Mesendoderm (in vitro differentiated cells): Measurements from ENCODE around the gene HES5.

Experiments
- DNase-seq: peaks from one replicate; pipeline ENCODE4 v3.0.0; 2013
- H2AK5ac ChIP-seq: 2 replicates; pipeline ENCODE4 v1.6.1; 2013; ENCODE audit warnings: low read length, inconsistent platforms
- H2BK120ac ChIP-seq: 2 replicates; pipeline ENCODE4 v1.6.1; 2013; ENCODE audit warnings: low read depth, mild to moderate bottlenecking, low read length, moderate library complexity, mixed read lengths
- H2BK15ac ChIP-seq: replicated peaks from 2 replicates; pipeline ENCODE4 v1.6.1; 2013; ENCODE audit warnings: low read depth, mild to moderate bottlenecking, moderate library complexity
- H2BK5ac ChIP-seq: 2 replicates; pipeline ENCODE4 v1.6.1; 2013; ENCODE audit warnings: low read length, inconsistent platforms
- H3K18ac ChIP-seq: 2 replicates; pipeline ENCODE4 v1.6.1; 2013; ENCODE audit warnings: mild to moderate bottlenecking, low read length, mixed read lengths
- H3K23ac ChIP-seq: one replicate; pipeline ENCODE4 v1.6.1; 2013; ENCODE audit warnings: low read length
- H3K27ac ChIP-seq: 2 replicates; pipeline ENCODE4 v1.5.1; 2013; ENCODE audit warnings: low read depth, mild to moderate bottlenecking, inconsistent platforms, low read length, moderate library complexity
- H3K27me3 ChIP-seq: 2 replicates; pipeline ENCODE4 v1.6.1; 2013; ENCODE audit warnings: low read length, control low read depth, mild to moderate bottlenecking, inconsistent platforms; ENCODE audit not compliant: insufficient read depth, poor library complexity
- H3K36me3 ChIP-seq: 2 replicates; pipeline ENCODE4 v1.6.1; 2013; ENCODE audit warnings: low read length, inconsistent platforms; ENCODE audit not compliant: control insufficient read depth, insufficient read depth
- H3K4ac ChIP-seq: one replicate; pipeline ENCODE4 v1.6.1; 2013; ENCODE audit warnings: low read depth, mild to moderate bottlenecking, low read length, moderate library complexity
- H3K4me1 ChIP-seq: 2 replicates; pipeline ENCODE4 v1.6.1; 2013; ENCODE audit warnings: low read depth, low read length, inconsistent platforms; ENCODE audit not compliant: control insufficient read depth
- H3K4me2 ChIP-seq: 2 replicates; pipeline ENCODE4 v1.6.1; 2013; ENCODE audit warnings: low read length
- H3K4me3 ChIP-seq: 2 replicates; pipeline ENCODE4 v1.5.1; 2013; ENCODE audit warnings: mild to moderate bottlenecking, low read length
- H3K56ac ChIP-seq: one replicate; pipeline ENCODE4 v1.6.1; 2013; ENCODE audit warnings: low read length
- H3K79me1 ChIP-seq: 2 replicates; pipeline ENCODE4 v1.6.1; 2013; ENCODE audit warnings: low read length, inconsistent platforms
- H3K79me2 ChIP-seq: 2 replicates; pipeline ENCODE4 v1.6.1; 2013; ENCODE audit warnings: mild to moderate bottlenecking, low read length; ENCODE audit not compliant: control insufficient read depth, insufficient read depth
- H3K9ac ChIP-seq: 2 replicates; pipeline ENCODE4 v1.6.1; 2013; ENCODE audit warnings: low read length, inconsistent platforms
- H4K5ac ChIP-seq: one replicate; pipeline ENCODE4 v1.6.1; 2013; ENCODE audit warnings: low read length
- H4K8ac ChIP-seq: one replicate; pipeline ENCODE4 v1.6.1; 2013; ENCODE audit warnings: low read depth, mild to moderate bottlenecking, control low read depth, low read length, moderate library complexity
- WGBS: extraction: QIAGEN DNeasy Blood & Tissue Kit; methylation state at CpG from one replicate; pipeline ENCODE4 v1.1.7; 2013; ENCODE audit warnings: low lambda C conversion rate, missing lambda C conversion rate; ENCODE audit not compliant: insufficient coverage; ENCODE audit errors: extremely low coverage; 5-methylcytosine and 5-hydroxymethylcytosine counted together

HES5 gene

DNA sequence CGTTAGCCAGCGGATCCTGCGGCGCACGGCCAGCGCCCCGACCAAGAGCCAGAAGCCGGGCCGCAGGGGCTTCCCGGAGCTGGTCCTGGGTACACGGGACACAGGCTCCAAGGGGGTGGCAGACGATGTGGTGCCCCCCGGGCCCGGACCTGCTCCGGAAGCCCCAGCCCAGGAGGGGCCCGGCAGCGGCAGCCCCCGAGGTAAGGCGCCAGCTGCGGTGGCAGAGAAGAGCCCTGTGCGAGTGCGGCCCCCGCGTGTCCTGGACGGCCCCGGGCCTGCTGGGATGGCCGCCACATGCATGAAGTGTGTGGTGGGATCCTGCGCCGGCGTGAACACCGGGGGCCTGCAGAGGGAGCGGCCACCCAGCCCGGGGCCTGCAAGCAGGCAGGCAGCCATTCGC, 27.9 kb downstream of the HES5 start:
- H4K8ac ChIP-seq: no peak overlapping the region
- H3K9ac ChIP-seq: no peak overlapping the region

DNA sequence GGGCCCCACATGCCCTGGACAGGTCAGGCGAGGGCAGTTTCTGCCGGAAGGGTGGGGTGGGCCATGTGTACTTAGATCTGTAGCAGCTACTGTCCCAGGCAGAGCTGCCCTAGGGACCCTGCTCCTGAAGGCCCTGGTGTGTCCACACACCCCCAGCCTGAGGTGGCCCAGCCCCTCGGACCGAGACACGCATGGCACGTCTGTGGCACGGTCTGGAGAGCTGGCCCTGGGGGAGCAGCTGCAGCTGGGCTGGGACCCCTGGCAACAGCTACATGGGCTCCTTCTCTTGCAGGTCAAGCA, 28.3 kb downstream of the HES5 start:
- DNase-seq: no peak
- no peaks in the 10 kb centered on the region for H3K79me2 ChIP-seq
- no peaks in the 10 kb centered on the region for H3K79me1 ChIP-seq
- H2AK5ac ChIP-seq: no peak overlapping the region
- no peaks in the 10 kb centered on the region for H3K27me3 ChIP-seq
- H3K18ac ChIP-seq: no peak overlapping the region
- H2BK15ac ChIP-seq: no peak overlapping the region
- no peak overlapping the region for H3K4me3 ChIP-seq
- H3K56ac ChIP-seq: no peak overlapping the region
- H3K9ac ChIP-seq: no peak overlapping the region
- no peak overlapping the region for H2BK5ac ChIP-seq
- no peaks in the 10 kb centered on the region for H3K36me3 ChIP-seq
- H2BK120ac ChIP-seq: no peak overlapping the region
- no peak overlapping the region for H4K8ac ChIP-seq
- H3K27ac ChIP-seq: no peak overlapping the region
- no peak overlapping the region for H3K23ac ChIP-seq
- no CpG with 5 or more reads among the region's 7 CpGs for WGBS
- no peak overlapping the region for H3K4me2 ChIP-seq
- no peak overlapping the region for H3K4ac ChIP-seq
- no peaks in the 10 kb centered on the region for H3K4me1 ChIP-seq
- H4K5ac ChIP-seq: no peak overlapping the region

More for the DNA sequence above, 27.9 kb downstream of the HES5 start:
- H3K56ac ChIP-seq: no peak overlapping the region
- H3K4me3 ChIP-seq: no peak overlapping the region
- no peak overlapping the region for H2BK15ac ChIP-seq
- no peaks in the 10 kb centered on the region for H3K4me1 ChIP-seq
- no peak overlapping the region for H3K4ac ChIP-seq
- no peak overlapping the region for H3K18ac ChIP-seq
- no peaks in the 10 kb centered on the region for H3K79me2 ChIP-seq
- H3K36me3 ChIP-seq: no peaks in the 10 kb centered on the region
- no peak overlapping the region for H4K5ac ChIP-seq
- no peaks in the 10 kb centered on the region for H3K79me1 ChIP-seq
- H3K23ac ChIP-seq: no peak overlapping the region
- no peak overlapping the region for H3K27ac ChIP-seq
- H2AK5ac ChIP-seq: no peak overlapping the region
- WGBS: no CpG with 5 or more reads among the region's 34 CpGs
- H2BK5ac ChIP-seq: no peak overlapping the region
- H3K4me2 ChIP-seq: no peak overlapping the region
- no peak for DNase-seq
- no peaks in the 10 kb centered on the region for H3K27me3 ChIP-seq
- H2BK120ac ChIP-seq: no peak overlapping the region

DNA sequence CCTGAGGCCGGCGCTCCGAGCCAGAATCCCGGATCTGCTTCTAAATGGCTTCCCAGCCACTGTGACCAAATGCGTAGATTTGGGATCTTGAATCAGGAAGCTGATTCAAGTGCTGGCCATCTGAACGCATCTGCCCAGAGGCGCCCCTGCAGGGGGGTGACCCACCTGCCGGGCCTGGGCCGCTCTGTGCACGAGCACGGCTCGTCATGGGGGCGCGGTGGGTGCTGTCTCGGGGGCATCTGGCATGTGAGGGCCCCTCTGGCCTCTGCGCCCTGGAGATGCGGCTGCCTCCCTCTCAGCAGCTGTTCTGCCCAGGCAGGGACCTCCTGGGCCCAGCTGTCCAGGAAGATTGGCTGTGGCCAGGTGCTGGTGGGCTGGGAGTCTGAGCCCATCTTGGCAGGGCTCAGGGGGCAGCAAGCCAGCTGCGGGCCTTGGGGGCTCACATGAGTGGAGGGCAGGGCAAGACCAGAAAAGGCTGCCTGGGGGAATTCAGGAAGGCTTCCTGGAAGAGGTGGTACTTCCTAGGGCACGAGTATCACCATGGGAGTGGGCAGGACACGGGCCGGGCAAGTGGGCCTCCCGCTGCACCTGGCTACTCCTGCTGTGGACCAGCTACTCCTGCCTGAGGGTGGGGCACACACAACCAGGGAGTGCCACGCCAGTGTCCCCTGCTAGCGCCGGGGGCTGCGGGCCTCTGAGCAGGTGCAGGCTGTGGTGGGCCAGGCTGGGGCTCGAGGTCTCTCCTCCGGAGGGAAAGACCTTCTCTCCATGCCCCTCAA, 28.8 kb downstream of the HES5 start:
- H4K5ac ChIP-seq: no peak overlapping the region
- H3K36me3 ChIP-seq: no peaks in the 10 kb centered on the region
- no peak overlapping the region for H3K4me3 ChIP-seq
- no peak for DNase-seq
- H3K4me2 ChIP-seq: no peak overlapping the region
- H3K23ac ChIP-seq: no peak overlapping the region
- H3K27me3 ChIP-seq: no peaks in the 10 kb centered on the region
- H3K27ac ChIP-seq: no peak overlapping the region
- H2BK120ac ChIP-seq: no peak overlapping the region
- H2AK5ac ChIP-seq: no peak overlapping the region
- H3K4ac ChIP-seq: no peak overlapping the region
- H3K79me2 ChIP-seq: no peaks in the 10 kb centered on the region
- no peaks in the 10 kb centered on the region for H3K4me1 ChIP-seq
- H3K56ac ChIP-seq: no peak overlapping the region
- no peak overlapping the region for H4K8ac ChIP-seq
- H3K18ac ChIP-seq: no peak overlapping the region
- no peaks in the 10 kb centered on the region for H3K79me1 ChIP-seq
- no peak overlapping the region for H2BK5ac ChIP-seq
- H2BK15ac ChIP-seq: no peak overlapping the region
- H3K9ac ChIP-seq: no peak overlapping the region
- no CpG with 5 or more reads among the region's 28 CpGs for WGBS

DNA sequence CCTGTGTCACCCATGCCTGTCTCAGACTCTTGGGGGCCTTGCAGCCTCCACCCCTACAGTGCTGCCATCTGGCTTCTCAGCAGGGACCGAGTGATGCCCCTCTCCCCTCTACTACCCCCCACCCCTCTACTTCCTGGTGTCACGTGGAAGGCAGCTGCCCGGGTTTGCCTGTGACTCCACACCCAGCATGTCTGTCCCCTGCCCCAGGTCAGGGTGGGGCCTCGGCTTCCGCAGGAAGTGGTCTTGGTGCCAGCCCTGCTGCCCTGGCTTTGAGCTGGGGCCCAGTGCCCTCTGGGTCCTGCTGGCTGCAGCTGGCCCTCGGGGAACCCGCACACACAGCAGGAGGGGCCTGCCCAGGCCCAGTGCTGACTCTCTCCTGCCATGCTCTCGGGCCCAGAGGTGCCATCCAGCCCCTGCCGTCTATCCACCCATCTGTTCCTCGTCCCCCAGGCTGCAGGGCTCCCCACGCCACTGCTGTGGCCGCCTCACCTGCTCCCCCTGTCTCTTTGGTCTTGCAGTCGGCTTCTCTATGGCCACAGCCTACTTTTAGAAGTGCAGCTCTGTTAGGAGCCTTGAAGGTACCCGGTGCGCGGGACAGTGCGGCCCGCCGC, 30.0 kb downstream of the HES5 start:
- H3K18ac ChIP-seq: no peak overlapping the region
- no peaks in the 10 kb centered on the region for H3K79me1 ChIP-seq
- H3K4me3 ChIP-seq: no peak overlapping the region
- H3K23ac ChIP-seq: no peak overlapping the region
- no peak for DNase-seq
- H4K8ac ChIP-seq: no peak overlapping the region
- no peak overlapping the region for H3K27ac ChIP-seq
- no peak overlapping the region for H2BK120ac ChIP-seq
- no peaks in the 10 kb centered on the region for H3K36me3 ChIP-seq
- no peaks in the 10 kb centered on the region for H3K27me3 ChIP-seq
- no peak overlapping the region for H2BK5ac ChIP-seq
- no peak overlapping the region for H3K4ac ChIP-seq
- no peak overlapping the region for H2BK15ac ChIP-seq
- H2AK5ac ChIP-seq: no peak overlapping the region
- WGBS: no CpG with 5 or more reads among the region's 19 CpGs
- no peaks in the 10 kb centered on the region for H3K4me1 ChIP-seq
- no peak overlapping the region for H4K5ac ChIP-seq
- no peak overlapping the region for H3K56ac ChIP-seq
- no peaks in the 10 kb centered on the region for H3K79me2 ChIP-seq
- H3K4me2 ChIP-seq: no peak overlapping the region
- H3K9ac ChIP-seq: no peak overlapping the region

DNA sequence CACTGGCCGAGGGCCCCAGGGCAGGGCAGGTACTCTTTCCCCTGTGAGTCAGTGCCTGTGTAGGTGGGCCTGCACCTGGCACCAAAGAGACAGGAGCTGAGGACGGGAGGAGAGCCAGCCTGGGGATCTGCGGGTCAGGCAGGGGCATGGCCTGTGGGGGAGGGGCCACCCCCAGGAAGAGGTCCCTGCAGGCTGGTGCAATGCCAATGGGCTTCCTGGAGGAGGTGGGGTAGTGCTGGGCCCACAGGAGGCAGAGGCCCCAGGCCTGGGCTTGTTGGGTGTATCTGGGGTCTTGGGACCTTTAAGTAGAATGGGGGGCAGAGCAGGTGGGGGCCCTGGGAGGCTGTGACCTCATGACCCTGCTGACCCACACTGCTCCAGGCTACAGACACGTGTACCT, 30.8 kb downstream of the HES5 start:
- Histone ChIP-seq H3K4me2 (no peak overlapping the region), H2BK5ac (no peak overlapping the region), H3K4ac (no peak overlapping the region), H3K79me1 (no peaks in the 10 kb centered on the region), H3K79me2 (no peaks in the 10 kb centered on the region), H3K4me3 (no peak overlapping the region), H2BK120ac (no peak overlapping the region), H3K9ac (no peak overlapping the region), H3K27ac (no peak overlapping the region), H2BK15ac (no peak overlapping the region), H3K56ac (no peak overlapping the region), H3K4me1 (no peaks in the 10 kb centered on the region), H3K18ac (no peak overlapping the region), H3K36me3 (no peaks in the 10 kb centered on the region), H4K8ac (no peak overlapping the region), H3K27me3 (no peaks in the 10 kb centered on the region), H3K23ac (no peak overlapping the region), H2AK5ac (no peak overlapping the region), H4K5ac (no peak overlapping the region)
- no peak for DNase-seq
- no CpG with 5 or more reads among the region's 4 CpGs for WGBS

DNA sequence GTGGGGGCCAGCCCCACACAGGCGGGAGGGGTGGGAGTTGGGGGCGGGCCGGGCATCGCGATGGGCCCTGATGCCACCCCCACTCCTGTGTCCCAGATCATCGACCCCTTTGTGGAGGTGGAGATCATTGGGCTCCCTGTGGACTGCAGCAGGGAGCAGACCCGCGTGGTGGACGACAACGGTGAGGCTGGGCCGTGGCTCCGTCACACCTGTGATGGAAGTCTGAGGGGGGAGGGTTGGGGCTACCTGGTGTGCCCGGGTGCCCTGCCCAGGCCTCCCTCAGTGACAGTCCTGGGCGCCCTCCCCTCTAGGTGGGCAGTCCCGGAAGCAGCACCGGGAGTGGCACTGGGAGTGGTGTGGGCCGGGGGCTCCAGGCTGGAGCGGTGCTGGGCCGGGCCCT, 31.4 kb downstream of the HES5 start:
- Histone ChIP-seq H2BK5ac (no peak overlapping the region), H3K79me2 (no peaks in the 10 kb centered on the region), H3K4me3 (no peak overlapping the region), H3K18ac (no peak overlapping the region), H3K56ac (no peak overlapping the region), H4K5ac (no peak overlapping the region), H3K9ac (no peak overlapping the region), H2AK5ac (no peak overlapping the region), H2BK15ac (no peak overlapping the region), H3K27me3 (no peaks in the 10 kb centered on the region), H3K36me3 (no peaks in the 10 kb centered on the region), H3K4me2 (no peak overlapping the region), H3K27ac (no peak overlapping the region), H3K4me1 (no peaks in the 10 kb centered on the region), H3K79me1 (no peaks in the 10 kb centered on the region), H2BK120ac (no peak overlapping the region), H3K23ac (no peak overlapping the region), H3K4ac (no peak overlapping the region), H4K8ac (no peak overlapping the region)
- no CpG with 5 or more reads among the region's 19 CpGs for WGBS
- DNase-seq: no peak
